ENCODE results near the gene NOS2. TPM values are rescaled to one million over a fixed set of nuclear protein-coding genes. Genes with fewer than 3 reads are reported as not detected.

The NOS2 gene
- total RNA-seq, 1 donor from 2014 or later = 0.09 TPM

GRCh38 chr17:27807567-27808470 is 7.5 kb upstream of the NOS2 start:
- H3K36me3 ChIP-seq (ENCODE audit: insufficient read depth, low read length) = no peaks in the 10 kb centered on the region
- H3K4me3 ChIP-seq (ENCODE audit: insufficient read depth, low read depth, low read length) = no peak overlapping the region
- TF ChIP-seq, protein P1, sequence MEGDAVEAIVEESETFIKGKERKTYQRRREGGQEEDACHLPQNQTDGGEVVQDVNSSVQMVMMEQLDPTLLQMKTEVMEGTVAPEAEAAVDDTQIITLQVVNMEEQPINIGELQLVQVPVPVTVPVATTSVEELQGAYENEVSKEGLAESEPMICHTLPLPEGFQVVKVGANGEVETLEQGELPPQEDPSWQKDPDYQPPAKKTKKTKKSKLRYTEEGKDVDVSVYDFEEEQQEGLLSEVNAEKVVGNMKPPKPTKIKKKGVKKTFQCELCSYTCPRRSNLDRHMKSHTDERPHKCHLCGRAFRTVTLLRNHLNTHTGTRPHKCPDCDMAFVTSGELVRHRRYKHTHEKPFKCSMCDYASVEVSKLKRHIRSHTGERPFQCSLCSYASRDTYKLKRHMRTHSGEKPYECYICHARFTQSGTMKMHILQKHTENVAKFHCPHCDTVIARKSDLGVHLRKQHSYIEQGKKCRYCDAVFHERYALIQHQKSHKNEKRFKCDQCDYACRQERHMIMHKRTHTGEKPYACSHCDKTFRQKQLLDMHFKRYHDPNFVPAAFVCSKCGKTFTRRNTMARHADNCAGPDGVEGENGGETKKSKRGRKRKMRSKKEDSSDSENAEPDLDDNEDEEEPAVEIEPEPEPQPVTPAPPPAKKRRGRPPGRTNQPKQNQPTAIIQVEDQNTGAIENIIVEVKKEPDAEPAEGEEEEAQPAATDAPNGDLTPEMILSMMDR (IDR thresholded peaks at IDR 0.05; ENCODE audit: insufficient read depth, low read depth, low read length) = no peak
- no peak for TF ChIP-seq EZH2 (IDR thresholded peaks at IDR 0.05; ENCODE audit: insufficient read depth, low read length)
- H3K9ac ChIP-seq (ENCODE audit: low read length) = no peak overlapping the region
- peaks cover 2% of the 10 kb centered on the region for H3K36me3 Mint-ChIP-seq (ENCODE audit: low read depth, unreplicated experiment)
- FAIRE-seq (no peak), DNase-seq (ENCODE audit: low read depth) (no peak)
- H3K27ac Mint-ChIP-seq (ENCODE audit: unreplicated experiment) = no peak overlapping the region
- H3K4me2 ChIP-seq (ENCODE audit: low read length) = no peak overlapping the region
- H3K27me3 ChIP-seq (ENCODE audit: insufficient read depth, low read length) = no peaks in the 10 kb centered on the region
- no peak overlapping the region for H2AFZ ChIP-seq (ENCODE audit: low read depth, low read length)
- H3K9me3 ChIP-seq (ENCODE audit: insufficient read depth, low read depth, low read length) = no peaks in the 10 kb centered on the region
- H3K27me3 Mint-ChIP-seq (ENCODE audit: low read depth, unreplicated experiment) = peaks cover 12% of the 10 kb centered on the region
- H3K27ac ChIP-seq (ENCODE audit: low read depth, low read length) = no peak overlapping the region
- no peaks in the 10 kb centered on the region for H3K79me2 ChIP-seq (ENCODE audit: insufficient read depth, low read length)
- H3K9me3 Mint-ChIP-seq (ENCODE audit: unreplicated experiment) = peaks cover 9% of the 10 kb centered on the region
- peaks cover 4% of the 10 kb centered on the region for H3K4me1 ChIP-seq (ENCODE audit: insufficient read depth, low read length)
- no peaks in the 10 kb centered on the region for H4K20me1 ChIP-seq (ENCODE audit: insufficient read depth, low read length)
- H3K4me1 Mint-ChIP-seq (ENCODE audit: low read depth, unreplicated experiment) = peaks cover 5% of the 10 kb centered on the region
- H3K4me3 Mint-ChIP-seq (ENCODE audit: unreplicated experiment) = no peak overlapping the region

- TF ChIP-seq, protein P1 (IDR thresholded peaks at IDR 0.05; ENCODE audit: insufficient read depth, low read depth, low read length) = peak; percentile 88
- no peak for TF ChIP-seq EZH2 (IDR thresholded peaks at IDR 0.05; ENCODE audit: insufficient read depth, low read length)
- peak; percentile 82 for FAIRE-seq
- Mint-ChIP-seq H3K4me1 (ENCODE audit: low read depth, unreplicated experiment) (peaks cover 5% of the 10 kb centered on the region), H3K4me3 (ENCODE audit: unreplicated experiment) (peak overlapping the region; percentile 40), H3K27ac (ENCODE audit: unreplicated experiment) (peak overlapping the region; percentile 86), H3K9me3 (ENCODE audit: unreplicated experiment) (peaks cover 3% of the 10 kb centered on the region), H3K27me3 (ENCODE audit: low read depth, unreplicated experiment) (peaks cover 22% of the 10 kb centered on the region), H3K36me3 (ENCODE audit: low read depth, unreplicated experiment) (peaks cover 2% of the 10 kb centered on the region)
- no peak overlapping the region for H3K27ac ChIP-seq (ENCODE audit: low read depth, low read length)
- peak overlapping the region; percentile 43 for H3K4me3 ChIP-seq (ENCODE audit: insufficient read depth, low read depth, low read length)
- DNase-seq (ENCODE audit: low read depth) = peak; percentile 69
- H3K79me2 ChIP-seq (ENCODE audit: insufficient read depth, low read length) = no peaks in the 10 kb centered on the region
- peak overlapping the region; percentile 80 for H2AFZ ChIP-seq (ENCODE audit: low read depth, low read length)
- H3K36me3 ChIP-seq (ENCODE audit: insufficient read depth, low read length) = no peaks in the 10 kb centered on the region
- H3K27me3 ChIP-seq (ENCODE audit: insufficient read depth, low read length) = no peaks in the 10 kb centered on the region
- H3K4me1 ChIP-seq (ENCODE audit: insufficient read depth, low read length) = no peaks in the 10 kb centered on the region
- peak overlapping the region; percentile 63 for H3K9ac ChIP-seq (ENCODE audit: low read length)
- no peaks in the 10 kb centered on the region for H3K9me3 ChIP-seq (ENCODE audit: insufficient read depth, low read depth, low read length)
- H3K4me2 ChIP-seq (ENCODE audit: low read length) = peak overlapping the region; percentile 79
- no peaks in the 10 kb centered on the region for H4K20me1 ChIP-seq (ENCODE audit: insufficient read depth, low read length)
These were observed 5.3 kb upstream of the NOS2 start for GRCh38 chr17:27805520-27806146.
